HG02970 (cell line): Measurements from ENCODE around the gene NIF3L1.
"Not testable (repeated sequence)": the region's sequence is repeated elsewhere in the genome, so short reads cannot be mapped to it uniquely, and the experiment has no call there.

ENCODE experiments used
- ATAC-seq: cut with Tn5 transposase; IDR thresholded peaks from one replicate; pipeline ENCODE4 v1.9.1; 2021; ENCODE audit warnings: mild to moderate bottlenecking, moderate library complexity, moderate number of reproducible peaks; ENCODE audit not compliant: unreplicated experiment, low FRiP score

Gene NIF3L1

GRCh38 chr2:200871151-200871550, 18.0 kb upstream of the NIF3L1 start:
- no peak for ATAC-seq

DNA sequence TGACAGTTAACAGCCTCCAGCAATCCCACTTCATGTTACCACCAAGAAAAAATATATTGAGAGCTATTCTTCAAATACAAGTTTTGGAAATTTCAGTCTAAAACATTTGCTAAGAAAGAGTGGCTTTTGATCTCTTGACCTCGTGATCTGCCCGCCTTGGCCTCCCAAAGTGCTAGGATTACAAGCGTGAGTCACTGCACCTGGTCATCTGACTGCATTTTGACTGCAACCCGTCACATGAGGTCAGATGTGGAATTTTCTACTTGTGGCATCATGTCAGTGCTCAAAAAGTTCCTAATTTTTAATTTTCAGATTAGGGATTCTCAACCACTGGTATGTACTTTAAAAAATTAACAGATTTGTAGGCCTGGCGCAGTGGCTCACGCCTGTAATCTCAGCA, 15.6 kb upstream of the NIF3L1 start:
- no peak for ATAC-seq

DNA sequence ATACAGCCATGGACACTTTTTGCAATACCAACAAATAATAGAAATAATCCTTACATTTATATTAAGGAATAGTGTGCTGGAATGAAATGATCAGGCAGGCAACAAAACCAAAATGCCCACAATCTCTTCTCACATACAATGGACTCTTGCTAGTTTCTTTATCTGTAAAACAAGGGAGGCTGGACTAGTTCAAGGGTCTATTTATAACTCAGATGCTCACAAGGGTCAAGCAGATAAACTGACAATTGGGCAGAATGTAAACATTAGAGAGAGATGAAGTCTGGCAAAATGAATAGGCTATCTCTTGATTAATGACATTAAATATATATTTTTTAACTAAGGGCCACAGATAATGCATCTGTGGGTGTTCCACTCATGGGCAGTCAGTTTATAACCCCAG, 11.7 kb upstream of the NIF3L1 start:
- ATAC-seq = no peak

DNA sequence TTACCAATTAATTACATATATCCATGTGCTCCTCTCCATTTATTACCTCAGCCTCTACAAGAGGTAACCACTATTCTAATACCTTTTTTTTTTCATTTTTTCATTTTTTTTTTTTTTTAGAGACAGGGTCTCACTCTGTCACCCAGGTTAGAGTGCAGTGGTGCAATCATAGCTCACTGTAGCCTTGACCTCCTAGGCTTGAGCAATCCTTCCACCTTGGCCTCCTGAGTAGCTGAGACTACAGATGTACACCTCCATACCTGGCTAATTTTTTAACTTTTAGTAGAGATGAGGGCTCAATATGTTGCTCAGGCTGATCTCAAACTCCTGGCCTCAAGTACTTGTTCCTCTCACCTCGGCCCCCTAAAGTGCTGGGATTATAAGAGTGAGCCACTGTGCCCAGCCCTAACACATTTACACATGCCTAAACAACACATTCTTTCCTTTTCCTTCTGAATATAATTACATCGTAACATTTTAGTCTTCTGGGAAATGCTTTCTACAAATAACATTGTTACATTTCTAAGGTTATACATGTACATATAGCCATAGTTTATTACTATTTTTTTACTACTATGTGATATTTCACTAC, 10.8 kb upstream of the NIF3L1 start:
- no peak for ATAC-seq

GRCh38 chr2:200881715-200882249, 7.4 kb upstream of the NIF3L1 start:
- not testable (repeated sequence) for ATAC-seq

- ATAC-seq = no peak
These were observed 10.3 kb downstream of the NIF3L1 start for GRCh38 chr2:200899482-200899881.

DNA sequence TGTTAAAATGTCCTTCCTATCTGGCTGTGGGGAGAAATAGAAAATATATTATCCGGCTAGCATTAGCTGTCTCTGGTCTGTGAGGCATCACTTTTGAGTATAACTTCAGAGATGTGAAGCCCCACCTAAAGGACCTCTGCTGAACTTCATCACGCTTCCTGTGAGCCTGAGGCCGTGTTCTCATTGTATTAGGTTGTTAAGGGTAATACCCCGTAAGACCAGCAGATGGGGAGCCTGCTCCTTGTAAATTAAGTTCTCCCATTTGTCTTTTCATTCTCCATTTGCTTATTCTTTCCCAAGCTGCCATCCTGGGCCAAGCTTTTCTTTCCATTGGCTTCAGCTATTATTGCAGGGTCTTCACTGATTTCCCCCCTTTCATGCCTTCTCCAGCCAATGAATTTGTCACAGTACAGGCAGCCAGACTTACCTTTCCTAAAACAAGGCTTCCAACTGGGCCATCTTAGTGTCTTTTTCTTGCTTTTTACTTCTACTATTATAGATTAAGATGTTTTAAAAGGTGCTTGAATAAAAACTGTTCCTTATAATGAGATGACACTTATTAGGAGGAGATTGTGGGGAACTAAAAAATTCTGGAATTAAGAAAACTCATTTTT, 12.4 kb downstream of the NIF3L1 start:
- peak; percentile 89 for ATAC-seq

DNA sequence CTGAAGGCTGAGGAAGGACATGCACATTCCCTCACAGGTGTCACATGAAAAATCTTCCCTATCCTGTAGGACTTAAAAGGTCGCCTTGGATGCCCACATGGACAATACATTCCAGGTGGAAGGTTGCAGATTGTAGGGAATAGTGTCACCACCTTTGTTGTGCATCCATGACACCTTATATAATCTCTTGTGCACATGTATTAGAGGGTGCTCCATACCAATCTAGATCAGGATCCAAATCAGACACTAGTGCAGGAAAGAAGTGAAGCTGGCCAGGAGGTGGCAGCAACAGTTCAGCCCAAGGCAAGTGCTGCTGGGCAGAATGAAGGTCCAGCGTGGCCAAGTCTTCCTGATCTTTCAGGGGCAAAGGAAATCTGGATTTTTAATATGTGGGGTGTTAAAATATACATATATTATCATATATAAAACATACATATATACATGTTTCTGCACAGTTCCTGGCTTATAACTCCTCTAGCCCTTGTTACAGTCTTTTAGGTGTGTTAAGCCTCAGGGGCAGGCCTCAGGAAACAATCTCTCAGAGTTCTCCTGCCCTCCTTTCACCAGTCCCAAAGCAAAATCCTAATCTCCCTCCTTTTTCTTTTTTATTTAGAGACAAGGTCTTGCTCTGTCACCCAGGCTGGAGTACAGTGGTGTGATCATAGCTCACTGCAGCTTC, 16.6 kb downstream of the NIF3L1 start:
- ATAC-seq = no peak

DNA sequence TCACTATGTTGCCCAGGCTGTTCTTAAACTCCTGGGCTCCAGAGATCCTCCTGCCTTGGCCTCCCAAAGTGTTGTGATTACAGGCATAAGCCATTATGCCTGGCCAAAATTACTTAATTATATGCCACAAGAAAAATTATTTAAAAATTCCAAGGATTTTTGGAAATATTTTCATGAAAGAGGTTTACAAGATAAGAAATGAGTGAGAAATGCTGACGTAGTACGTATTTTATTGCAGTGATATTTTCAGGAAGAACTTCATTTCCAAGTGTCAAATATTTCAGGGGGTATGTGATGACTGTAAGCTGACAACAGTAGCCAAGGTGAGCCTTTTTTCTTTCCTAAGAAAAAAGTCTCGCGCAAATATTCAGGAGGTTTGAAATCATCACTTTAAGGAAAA, 20.8 kb downstream of the NIF3L1 start:
- ATAC-seq = no peak

- ATAC-seq = no peak
These were observed 24.5 kb downstream of the NIF3L1 start for GRCh38 chr2:200913654-200914053.

- no peak for ATAC-seq
These were observed 33.3 kb downstream of the NIF3L1 start for GRCh38 chr2:200922439-200922838.

GRCh38 chr2:200929334-200930249, 40.4 kb downstream of the NIF3L1 start:
- ATAC-seq = no peak

GRCh38 chr2:200930947-200931626, 41.9 kb downstream of the NIF3L1 start:
- no peak for ATAC-seq

GRCh38 chr2:200939832-200940231, 50.7 kb downstream of the NIF3L1 start:
- no peak for ATAC-seq

- ATAC-seq = no peak
These were observed 54.4 kb downstream of the NIF3L1 start for GRCh38 chr2:200943527-200944105.

GRCh38 chr2:200944467-200945394, 55.6 kb downstream of the NIF3L1 start:
- no peak for ATAC-seq

DNA sequence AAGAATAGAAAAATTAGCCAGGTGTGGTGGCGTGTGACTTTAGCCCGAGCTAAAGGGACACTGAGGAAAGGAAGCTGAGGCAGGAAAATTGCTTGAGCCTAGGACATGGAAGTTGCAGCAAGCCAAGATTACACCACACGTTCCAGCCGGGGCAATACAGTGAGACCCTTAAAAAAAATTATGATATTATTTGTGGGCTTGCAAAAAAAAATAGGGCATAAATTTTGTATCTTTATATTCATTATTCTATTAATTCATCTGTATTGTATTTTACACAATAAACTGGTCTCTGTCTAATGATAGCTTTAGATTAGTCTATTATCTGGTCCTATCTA, 56.2 kb downstream of the NIF3L1 start:
- no peak for ATAC-seq

- no peak for ATAC-seq
These were observed 61.2 kb downstream of the NIF3L1 start for GRCh38 chr2:200950378-200950777.
